K562 (cell line): ENCODE data around the gene KIR2DL4. TPM values are rescaled to one million over a fixed set of nuclear protein-coding genes. Genes with fewer than 3 reads are reported as not detected.

Experiments used
- ATAC-seq: fragments of 200-7000 bp; cut with Tn5 transposase; 3 replicates; pipeline ENCODE4 v1.9.1; 2020; ENCODE audit warnings: moderate library complexity
- BruUV-seq: library from RNA; stranded (reverse); fragments of 400-500 nt; replicated peaks from 2 replicates; lab custom pipeline; 2021; lab: Mats Ljungman, UMichigan
- CTCF ChIA-PET: fragments of 300-600 bp; formaldehyde crosslinking; extraction: SDS; loops from one replicate; lab custom pipeline; 2021; ENCODE audit warnings: low intra/inter-chr PET ratio; lab: Yijun Ruan, JAX
- POLR2A ChIA-PET: fragments of 300-600, 350-650 bp; sonication (Branson Sonifier 250); formaldehyde crosslinking; extraction: SDS; loops from one replicate; lab custom pipeline; 2021; ENCODE audit warnings: antibody characterized with exemption, inconsistent platforms; lab: Yijun Ruan, JAX
- DNase-seq, 4 experiments: peaks; one replicate each; pipeline versions ENCODE4 v3.0.0 to v3.0.0-alpha.2; 2011 to 2018; ENCODE audit warnings: low spot score in 3 of 4, mixed read lengths in 3 of 4; ENCODE audit errors: extremely low read depth in 1 of 4
- FAIRE-seq: peaks from 2 replicates; lab custom pipeline; 2011; peaks lifted over from hg19 to GRCh38; lab: Jason Lieb, UNC
- H2AFZ ChIP-seq: 2 replicates; pipeline ENCODE4 v1.6.0; 2011; ENCODE audit warnings: low read depth, low read length, control low read depth, inconsistent platforms
- H3K27ac ChIP-seq: fragments of 200-600 bp; 3 replicates; pipeline ENCODE4 v1.8.0; 2011; ENCODE audit warnings: low read depth, mild to moderate bottlenecking, control low read depth, inconsistent platforms, low read length, moderate library complexity, mixed read lengths; ENCODE audit errors: extremely low read depth
- H3K27me3 ChIP-seq, 2 experiments: fragments of 300-600 bp in 1 of 2; 2 replicates in 1 of 2; 3 replicates in 1 of 2; pipeline versions ENCODE4 v1.6.0 to v1.8.0; 2011; ENCODE audit warnings: inconsistent platforms in 2 of 2, low read length in 2 of 2, mild to moderate bottlenecking in 1 of 2, mixed read lengths in 1 of 2, moderate library complexity in 1 of 2; ENCODE audit not compliant: control insufficient read depth in 2 of 2, insufficient read depth in 2 of 2
- H3K36me3 ChIP-seq: fragments of 300-600 bp; 3 replicates; pipeline ENCODE4 v1.8.0; 2011; ENCODE audit warnings: mild to moderate bottlenecking, low read length, inconsistent platforms; ENCODE audit not compliant: control insufficient read depth, insufficient read depth
- H3K4me1 ChIP-seq, 2 experiments: fragments of 200-600 bp in 1 of 2; replicated peaks in 1 of 2; 2 replicates in 1 of 2; 3 replicates in 1 of 2; pipeline versions ENCODE4 v1.5.1 to v1.8.0; 2011; ENCODE audit warnings: inconsistent platforms in 2 of 2, low read length in 2 of 2, mild to moderate bottlenecking in 1 of 2, mixed read lengths in 1 of 2, moderate library complexity in 1 of 2; ENCODE audit not compliant: control insufficient read depth in 2 of 2, insufficient read depth in 2 of 2
- H3K4me2 ChIP-seq: 2 replicates; pipeline ENCODE4 v1.6.1; 2011; ENCODE audit warnings: low read length, control low read depth, inconsistent platforms, mixed read lengths; ENCODE audit not compliant: insufficient read depth
- H3K4me3 ChIP-seq: fragments of 200-600 bp; sonication (generic), shearing (Covaris generic); 2 replicates; pipeline ENCODE4 v1.5.1; 2016; ENCODE audit warnings: control low read depth, inconsistent platforms
- H3K79me2 ChIP-seq: fragments of 200-600 bp; 3 replicates; pipeline ENCODE4 v1.8.0; 2011; ENCODE audit warnings: low read length, inconsistent platforms; ENCODE audit not compliant: control insufficient read depth, insufficient read depth
- H3K9ac ChIP-seq, 2 experiments: 2 replicates each; pipeline versions ENCODE4 v1.6.0 to v1.6.1; 2011; ENCODE audit warnings: low read depth in 2 of 2, low read length in 2 of 2, control low read depth in 1 of 2, inconsistent platforms in 1 of 2, mild to moderate bottlenecking in 1 of 2, mixed read lengths in 1 of 2; ENCODE audit not compliant: insufficient read depth in 1 of 2
- H3K9me1 ChIP-seq: one replicate; pipeline ENCODE4 v1.6.0; 2011; ENCODE audit warnings: inconsistent platforms, mild to moderate bottlenecking, low read length, moderate library complexity; ENCODE audit not compliant: control insufficient read depth, insufficient read depth
- H3K9me3 ChIP-seq: replicated peaks from 2 replicates; pipeline ENCODE4 v1.5.1; 2011; ENCODE audit warnings: low read depth, low read length, inconsistent platforms; ENCODE audit not compliant: control insufficient read depth, insufficient read depth
- H4K20me1 ChIP-seq: replicated peaks from 2 replicates; pipeline ENCODE4 v1.6.1; 2011; ENCODE audit warnings: low read length, inconsistent platforms, mixed read lengths; ENCODE audit not compliant: control insufficient read depth, insufficient read depth
- EZH2 ChIP-seq: IDR thresholded peaks from 2 replicates; pipeline ENCODE4 v1.6.1; 2012; ENCODE audit warnings: low read depth, mild to moderate bottlenecking, inconsistent platforms, low read length, borderline replicate concordance
- NR2C2 ChIP-seq, 2 experiments: fragments of 200-800 bp in 1 of 2; sonication (Bioruptor generic) in 1 of 2; sonication (generic) in 1 of 2; formaldehyde crosslinking in 1 of 2; IDR thresholded peaks; 2 replicates each; pipeline versions ENCODE4 v1.6.1 to v1.8.0; 2016 to 2022; ENCODE audit warnings: mild to moderate bottlenecking in 1 of 2, missing compliant biosample characterization in 1 of 2, missing genetic modification characterization in 1 of 2, missing genetic modification reagents in 1 of 2
- ZNF277 ChIP-seq: fragments of 250-450 bp; sonication (Bioruptor Pico); IDR thresholded peaks from 2 replicates; pipeline ENCODE4 v1.8.0; 2022; ENCODE audit warnings: inconsistent platforms, mild to moderate bottlenecking, moderate library complexity, borderline replicate concordance
- ZNF717 ChIP-seq: fragments of 250-450 bp; sonication (Bioruptor Pico); IDR thresholded peaks from 2 replicates; pipeline ENCODE4 v1.5.0; 2021
- WGBS: fragments of 100-300 bp; shearing (Covaris generic); methylation state at CpG from one replicate; pipeline ENCODE4 v1.1.6; 2016; ENCODE audit warnings: low coverage, mixed read lengths; ENCODE audit not compliant: insufficient coverage; ENCODE audit errors: missing lambda C conversion rate; 5-methylcytosine and 5-hydroxymethylcytosine counted together
- in situ Hi-C: fragments of 300-500 bp; cut with MboI; formaldehyde crosslinking; loops from 4 replicates; pipeline ENCODE4 v1.15.0; 2018; ENCODE audit warnings: inconsistent platforms, mixed read lengths
- intact Hi-C: fragments of 100-400 bp; cut with micrococcal nuclease; formaldehyde crosslinking; loops from 2 replicates; pipeline ENCODE4 v1.14.2; 2022
- polyA plus RNA-seq, 8 experiments: library from polyadenylated mRNA; depleted of rRNA in 4 of 8; stranded (reverse) in 5 of 8; unstranded in 3 of 8; fragments of >200 nt; fragmentation: Nextera tagmentation in 2 of 8; fragmentation: Illumina TruSeq in 1 of 8; extraction: Ambion mirVana in 2 of 8; extraction: Trizol in 1 of 8; gene quantifications; 2 replicates each; pipeline versions ENCODE4 v1.2.1 to v1.2.3, GENCODE V29; 2011 to 2014; ENCODE audit warnings: inconsistent platforms in 1 of 8, missing spikeins in 1 of 8
- total RNA-seq, 7 experiments: library from RNA; depleted of rRNA in 6 of 7; stranded (reverse); fragments of >200 nt in 6 of 7; fragmentation: Illumina TruSeq in 2 of 7; extraction: Trizol in 2 of 7; gene quantifications; 2 replicates each; pipeline versions ENCODE4 v1.2.1 to v1.2.3, GENCODE V29; 2011 to 2021; ENCODE audit warnings: low replicate concordance in 1 of 7
- TF ChIP-seq, protein P1 (sequence below): fragments of 450-650 bp; IDR thresholded peaks from 2 replicates; pipeline ENCODE4 v1.7.0; 2016; ENCODE audit warnings: borderline replicate concordance

Gene KIR2DL4
- total and polyA plus RNA-seq, 9 of the 15 experiments (the other 6 are each of a cell fraction or from before 2014, with no cell fraction given), result not detected

DNA sequence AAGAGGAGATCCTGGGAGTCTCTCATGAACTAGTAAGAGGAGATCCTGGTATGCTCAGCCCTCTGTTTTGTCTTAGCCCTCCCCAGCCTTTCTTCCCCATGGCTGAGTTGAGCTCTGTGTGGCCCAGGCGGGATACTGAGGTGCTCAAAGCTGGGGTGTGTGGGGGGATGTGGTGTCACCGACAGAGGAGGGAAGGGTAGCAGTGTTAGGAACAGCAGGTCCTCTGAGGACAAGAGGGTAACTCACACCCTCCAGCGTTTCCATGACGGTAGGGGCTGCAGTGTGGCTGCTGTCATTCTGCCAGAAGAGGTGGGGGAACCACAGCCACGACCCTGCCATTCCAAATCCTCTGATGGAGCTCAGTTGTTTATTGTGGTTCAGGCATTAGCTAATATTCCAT is 691 bp downstream of the KIR2DL4 start:
- ChIA-PET POLR2A (no interaction called here), CTCF (no interaction called here)
- no peaks in the 10 kb centered on the region for H3K9me3 ChIP-seq
- intact Hi-C loops, result no loop called here
- H3K4me2 ChIP-seq, result no peak overlapping the region
- H3K36me3 ChIP-seq, result no peaks in the 10 kb centered on the region
- WGBS, result 2% methylated on average over 5 of the region's 5 CpGs
- H3K27me3 ChIP-seq, result peaks cover 5 to 48% of the 10 kb centered on the region in 2 experiments; a peak in 4 of 5 replicates
- DNase-seq (no peak), ATAC-seq (no peak), FAIRE-seq (no peak)
- no peaks in the 10 kb centered on the region for H3K9me1 ChIP-seq
- no peaks in the 10 kb centered on the region for H4K20me1 ChIP-seq
- no peak overlapping the region for H3K27ac ChIP-seq
- in situ Hi-C loops, result no loop called here
- no peak overlapping the region for H2AFZ ChIP-seq
- no TSS peak for BruUV-seq
- no peak overlapping the region for H3K4me3 ChIP-seq
- no peak overlapping the region for H3K9ac ChIP-seq
- H3K4me1 ChIP-seq, result no peaks in the 10 kb centered on the region
- TF ChIP-seq ZNF717 (CRISPR knock-in tag), result no peak
- TF ChIP-seq NR2C2 (CRISPR knock-in tag; IDR thresholded peaks at IDR 0.05), result no peak
- no peak for TF ChIP-seq NR2C2 (tag; IDR thresholded peaks at IDR 0.05)
- TF ChIP-seq, protein P1, sequence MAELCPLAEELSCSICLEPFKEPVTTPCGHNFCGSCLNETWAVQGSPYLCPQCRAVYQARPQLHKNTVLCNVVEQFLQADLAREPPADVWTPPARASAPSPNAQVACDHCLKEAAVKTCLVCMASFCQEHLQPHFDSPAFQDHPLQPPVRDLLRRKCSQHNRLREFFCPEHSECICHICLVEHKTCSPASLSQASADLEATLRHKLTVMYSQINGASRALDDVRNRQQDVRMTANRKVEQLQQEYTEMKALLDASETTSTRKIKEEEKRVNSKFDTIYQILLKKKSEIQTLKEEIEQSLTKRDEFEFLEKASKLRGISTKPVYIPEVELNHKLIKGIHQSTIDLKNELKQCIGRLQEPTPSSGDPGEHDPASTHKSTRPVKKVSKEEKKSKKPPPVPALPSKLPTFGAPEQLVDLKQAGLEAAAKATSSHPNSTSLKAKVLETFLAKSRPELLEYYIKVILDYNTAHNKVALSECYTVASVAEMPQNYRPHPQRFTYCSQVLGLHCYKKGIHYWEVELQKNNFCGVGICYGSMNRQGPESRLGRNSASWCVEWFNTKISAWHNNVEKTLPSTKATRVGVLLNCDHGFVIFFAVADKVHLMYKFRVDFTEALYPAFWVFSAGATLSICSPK, result no peak
- TF ChIP-seq EZH2, result no peak
- TF ChIP-seq ZNF277 (CRISPR knock-in tag), result no peak
- TF ChIP-seq, all 486 proteins: peak for 0
- H3K79me2 ChIP-seq, result no peaks in the 10 kb centered on the region
